Daoy (cell line): ENCODE results near the gene BAHD1. TPM values are rescaled to one million over a fixed set of nuclear protein-coding genes. Genes with fewer than 3 reads are reported as not detected.

Experiments used
- DNase-seq: peaks from one replicate; pipeline ENCODE4 v3.0.0-alpha.2; 2015; ENCODE audit warnings: low read depth
- total RNA-seq: library from RNA; depleted of rRNA; stranded (reverse); fragments of >200 nt; shearing (Covaris generic); gene quantifications from 2 replicates; pipeline ENCODE4 v1.2.3, GENCODE V29; 2014; rRNA removed

The BAHD1 gene
- 10.8 and 11.0 TPM in 2 replicates for total RNA-seq

GRCh38 chr15:40440743-40441564 is at the start of gene BAHD1:
TSS of gene BAHD1 (plus strand) at chr15:40440953. CDS start at chr15:40458465, 17,512 bp downstream.
- peak; percentile 98 for DNase-seq

- no peak for DNase-seq
These were observed 47.5 kb upstream of the BAHD1 start for GRCh38 chr15:40392986-40393948.

GRCh38 chr15:40397688-40398412 is 42.9 kb upstream of the BAHD1 start:
- DNase-seq: no peak

GRCh38 chr15:40398413-40398873 is 42.3 kb upstream of the BAHD1 start:
- no peak for DNase-seq

- DNase-seq: no peak
These were observed 41.4 kb upstream of the BAHD1 start for GRCh38 chr15:40399370-40399769.

- peak; percentile 98 for DNase-seq
These were observed 35.0 kb upstream of the BAHD1 start, which contains the start of gene IVD for GRCh38 chr15:40405501-40406381. TSS of gene IVD (plus strand) at chr15:40405795. CDS start at chr15:40405828, 33 bp downstream.

- no peak for DNase-seq
These were observed 33.3 kb upstream of the BAHD1 start for GRCh38 chr15:40407330-40407990.

GRCh38 chr15:40409366-40409765 is 31.4 kb upstream of the BAHD1 start:
- DNase-seq: no peak

GRCh38 chr15:40410476-40410875 is 30.3 kb upstream of the BAHD1 start:
- DNase-seq: no peak

GRCh38 chr15:40412095-40412759 is 28.5 kb upstream of the BAHD1 start:
- DNase-seq: no peak

- no peak for DNase-seq
These were observed 27.7 kb upstream of the BAHD1 start for GRCh38 chr15:40413036-40413435.

GRCh38 chr15:40414816-40415215 is 25.9 kb upstream of the BAHD1 start:
- no peak for DNase-seq

- DNase-seq: no peak
These were observed 25.5 kb upstream of the BAHD1 start for GRCh38 chr15:40415226-40415625.

GRCh38 chr15:40416056-40416455 is 24.7 kb upstream of the BAHD1 start:
- DNase-seq: no peak

- no peak for DNase-seq
These were observed 22.6 kb upstream of the BAHD1 start for GRCh38 chr15:40418126-40418525.

GRCh38 chr15:40420071-40420713 is 20.6 kb upstream of the BAHD1 start:
- DNase-seq: no peak

- DNase-seq: no peak
These were observed 20.0 kb upstream of the BAHD1 start for GRCh38 chr15:40420793-40421192.

GRCh38 chr15:40421246-40422157 is 19.3 kb upstream of the BAHD1 start:
- peak; percentile 76 for DNase-seq
